K562 (cell line): ENCODE measurements around the gene RECQL5. TPM values are rescaled to one million over a fixed set of nuclear protein-coding genes. Genes with fewer than 3 reads are reported as not detected.

Source experiments
- ATAC-seq: fragments of 200-7000 bp; cut with Tn5 transposase; 3 replicates; pipeline ENCODE4 v1.9.1; 2020; ENCODE audit warnings: moderate library complexity
- BruUV-seq: library from RNA; stranded (reverse); fragments of 400-500 nt; replicated peaks from 2 replicates; lab custom pipeline; 2021; lab: Mats Ljungman, UMichigan
- CTCF ChIA-PET: fragments of 300-600 bp; formaldehyde crosslinking; extraction: SDS; loops from one replicate; lab custom pipeline; 2021; ENCODE audit warnings: low intra/inter-chr PET ratio; lab: Yijun Ruan, JAX
- POLR2A ChIA-PET: fragments of 300-600, 350-650 bp; sonication (Branson Sonifier 250); formaldehyde crosslinking; extraction: SDS; loops from one replicate; lab custom pipeline; 2021; ENCODE audit warnings: antibody characterized with exemption, inconsistent platforms; lab: Yijun Ruan, JAX
- DNase-seq, 4 experiments: peaks; one replicate each; pipeline versions ENCODE4 v3.0.0 to v3.0.0-alpha.2; 2011 to 2018; ENCODE audit warnings: low spot score in 3 of 4, mixed read lengths in 3 of 4; ENCODE audit errors: extremely low read depth in 1 of 4
- FAIRE-seq: peaks from 2 replicates; lab custom pipeline; 2011; peaks lifted over from hg19 to GRCh38; lab: Jason Lieb, UNC
- H2AFZ ChIP-seq: 2 replicates; pipeline ENCODE4 v1.6.0; 2011; ENCODE audit warnings: low read depth, low read length, control low read depth, inconsistent platforms
- H3K27ac ChIP-seq: fragments of 200-600 bp; 3 replicates; pipeline ENCODE4 v1.8.0; 2011; ENCODE audit warnings: low read depth, mild to moderate bottlenecking, control low read depth, inconsistent platforms, low read length, moderate library complexity, mixed read lengths; ENCODE audit errors: extremely low read depth
- H3K27me3 ChIP-seq, 2 experiments: fragments of 300-600 bp in 1 of 2; 2 replicates in 1 of 2; 3 replicates in 1 of 2; pipeline versions ENCODE4 v1.6.0 to v1.8.0; 2011; ENCODE audit warnings: inconsistent platforms in 2 of 2, low read length in 2 of 2, mild to moderate bottlenecking in 1 of 2, mixed read lengths in 1 of 2, moderate library complexity in 1 of 2; ENCODE audit not compliant: control insufficient read depth in 2 of 2, insufficient read depth in 2 of 2
- H3K36me3 ChIP-seq: fragments of 300-600 bp; 3 replicates; pipeline ENCODE4 v1.8.0; 2011; ENCODE audit warnings: mild to moderate bottlenecking, low read length, inconsistent platforms; ENCODE audit not compliant: control insufficient read depth, insufficient read depth
- H3K4me1 ChIP-seq, 2 experiments: fragments of 200-600 bp in 1 of 2; replicated peaks in 1 of 2; 2 replicates in 1 of 2; 3 replicates in 1 of 2; pipeline versions ENCODE4 v1.5.1 to v1.8.0; 2011; ENCODE audit warnings: inconsistent platforms in 2 of 2, low read length in 2 of 2, mild to moderate bottlenecking in 1 of 2, mixed read lengths in 1 of 2, moderate library complexity in 1 of 2; ENCODE audit not compliant: control insufficient read depth in 2 of 2, insufficient read depth in 2 of 2
- H3K4me2 ChIP-seq: 2 replicates; pipeline ENCODE4 v1.6.1; 2011; ENCODE audit warnings: low read length, control low read depth, inconsistent platforms, mixed read lengths; ENCODE audit not compliant: insufficient read depth
- H3K4me3 ChIP-seq: fragments of 200-600 bp; sonication (generic), shearing (Covaris generic); 2 replicates; pipeline ENCODE4 v1.5.1; 2016; ENCODE audit warnings: control low read depth, inconsistent platforms
- H3K79me2 ChIP-seq: fragments of 200-600 bp; 3 replicates; pipeline ENCODE4 v1.8.0; 2011; ENCODE audit warnings: low read length, inconsistent platforms; ENCODE audit not compliant: control insufficient read depth, insufficient read depth
- H3K9ac ChIP-seq, 2 experiments: 2 replicates each; pipeline versions ENCODE4 v1.6.0 to v1.6.1; 2011; ENCODE audit warnings: low read depth in 2 of 2, low read length in 2 of 2, control low read depth in 1 of 2, inconsistent platforms in 1 of 2, mild to moderate bottlenecking in 1 of 2, mixed read lengths in 1 of 2; ENCODE audit not compliant: insufficient read depth in 1 of 2
- H3K9me1 ChIP-seq: one replicate; pipeline ENCODE4 v1.6.0; 2011; ENCODE audit warnings: inconsistent platforms, mild to moderate bottlenecking, low read length, moderate library complexity; ENCODE audit not compliant: control insufficient read depth, insufficient read depth
- H3K9me3 ChIP-seq: replicated peaks from 2 replicates; pipeline ENCODE4 v1.5.1; 2011; ENCODE audit warnings: low read depth, low read length, inconsistent platforms; ENCODE audit not compliant: control insufficient read depth, insufficient read depth
- H4K20me1 ChIP-seq: replicated peaks from 2 replicates; pipeline ENCODE4 v1.6.1; 2011; ENCODE audit warnings: low read length, inconsistent platforms, mixed read lengths; ENCODE audit not compliant: control insufficient read depth, insufficient read depth
- GMEB1 ChIP-seq: fragments of 250-450 bp; sonication (Bioruptor Pico); IDR thresholded peaks from 2 replicates; pipeline ENCODE4 v1.4.0; 2020; ENCODE audit warnings: mild to moderate bottlenecking
- HNRNPLL ChIP-seq: fragments of 200-400 bp; formaldehyde crosslinking; IDR thresholded peaks from 2 replicates; pipeline ENCODE4 v1.6.1; 2017; ENCODE audit warnings: low read length, low read depth, mild to moderate bottlenecking; ENCODE audit not compliant: poor library complexity, severe bottlenecking
- MAFG ChIP-seq: fragments of 450-650 bp; conservative IDR thresholded peaks from 2 replicates; pipeline ENCODE4 v1.6.1; 2016; ENCODE audit warnings: missing genetic modification characterization, missing compliant biosample characterization
- MBD1 ChIP-seq: fragments of 250-450 bp; sonication (Bioruptor Pico); IDR thresholded peaks from 2 replicates; pipeline ENCODE4 v1.8.0; 2022; ENCODE audit warnings: inconsistent platforms
- ZC3H11A ChIP-seq: IDR thresholded peaks from 2 replicates; pipeline ENCODE4 v1.6.1; 2012; ENCODE audit warnings: low read depth, low read length, improper control_type of control experiment
- ZNF3 ChIP-seq: fragments of 250-450 bp; sonication (Bioruptor Pico); IDR thresholded peaks from 2 replicates; pipeline ENCODE4 v1.5.0; 2021; ENCODE audit warnings: mild to moderate bottlenecking, moderate library complexity
- ZNF830 ChIP-seq: fragments of 250-450 bp; sonication (Bioruptor Pico); IDR thresholded peaks from 2 replicates; pipeline ENCODE4 v1.5.0; 2021; ENCODE audit warnings: mild to moderate bottlenecking
- WGBS: fragments of 100-300 bp; shearing (Covaris generic); methylation state at CpG from one replicate; pipeline ENCODE4 v1.1.6; 2016; ENCODE audit warnings: low coverage, mixed read lengths; ENCODE audit not compliant: insufficient coverage; ENCODE audit errors: missing lambda C conversion rate; 5-methylcytosine and 5-hydroxymethylcytosine counted together
- in situ Hi-C: fragments of 300-500 bp; cut with MboI; formaldehyde crosslinking; loops from 4 replicates; pipeline ENCODE4 v1.15.0; 2018; ENCODE audit warnings: inconsistent platforms, mixed read lengths
- intact Hi-C: fragments of 100-400 bp; cut with micrococcal nuclease; formaldehyde crosslinking; loops from 2 replicates; pipeline ENCODE4 v1.14.2; 2022
- polyA plus RNA-seq, 8 experiments: library from polyadenylated mRNA; depleted of rRNA in 4 of 8; stranded (reverse) in 5 of 8; unstranded in 3 of 8; fragments of >200 nt; fragmentation: Nextera tagmentation in 2 of 8; fragmentation: Illumina TruSeq in 1 of 8; extraction: Ambion mirVana in 2 of 8; extraction: Trizol in 1 of 8; gene quantifications; 2 replicates each; pipeline versions ENCODE4 v1.2.1 to v1.2.3, GENCODE V29; 2011 to 2014; ENCODE audit warnings: inconsistent platforms in 1 of 8, missing spikeins in 1 of 8
- total RNA-seq, 7 experiments: library from RNA; depleted of rRNA in 6 of 7; stranded (reverse); fragments of >200 nt in 6 of 7; fragmentation: Illumina TruSeq in 2 of 7; extraction: Trizol in 2 of 7; gene quantifications; 2 replicates each; pipeline versions ENCODE4 v1.2.1 to v1.2.3, GENCODE V29; 2011 to 2021; ENCODE audit warnings: low replicate concordance in 1 of 7
- TF ChIP-seq, protein P1 (sequence below): sonication (generic); formaldehyde crosslinking; IDR thresholded peaks from 2 replicates; pipeline ENCODE4 v1.8.1; 2023; ENCODE audit warnings: mild to moderate bottlenecking, missing genetic modification reagents
- TF ChIP-seq, protein P2 (sequence below): fragments of 450-650 bp; formaldehyde crosslinking; IDR thresholded peaks from 2 replicates; pipeline ENCODE4 v1.4.0; 2022; ENCODE audit warnings: missing genetic modification characterization
- TF ChIP-seq, protein P3 (sequence below): fragments of 450-650 bp; formaldehyde crosslinking; IDR thresholded peaks from 2 replicates; pipeline ENCODE4 v1.4.0; 2020; ENCODE audit warnings: mild to moderate bottlenecking, mixed read lengths

The RECQL5 gene
- total and polyA plus RNA-seq, 9 of the 15 experiments (the other 6 are each of a cell fraction or from before 2014, with no cell fraction given): 4.1 to 34.8 (median 16.4) TPM

DNA sequence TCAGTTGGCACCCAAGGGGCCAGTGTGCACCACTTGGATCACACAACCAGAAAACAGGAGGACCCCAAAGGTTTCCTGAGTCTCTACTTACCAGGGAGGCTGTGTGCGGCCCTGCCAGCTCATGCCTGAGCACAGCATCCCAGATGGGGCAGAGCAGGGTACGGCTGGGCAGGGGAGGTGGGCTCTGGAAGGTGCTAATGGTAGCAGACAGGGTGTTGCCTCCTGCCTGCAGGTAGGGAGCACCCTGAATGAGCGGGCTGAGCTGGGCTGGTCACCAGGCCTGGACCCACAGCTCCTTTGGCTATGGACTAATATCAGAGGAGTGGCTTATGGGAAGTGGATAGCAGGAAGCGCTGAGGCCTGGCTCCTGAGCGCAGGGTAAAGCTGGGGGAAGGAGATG, 14.6 kb downstream of the RECQL5 start:
- ChIA-PET POLR2A (interaction anchor here (0.6 to 2.3 kb wide), 4 partner anchors 11 to 54 kb away, joined by 3 to 12 read pairs (median 4); partner anchors contain the start of genes RECQL5 and SAP30BP), CTCF (interaction anchor here (0.6 to 1.7 kb wide), 2 partner anchors 19 to 389 kb away, joined by 3 to 10 read pairs; partner anchors contain the start of gene SMIM5)
- BruUV-seq: no TSS peak
- H3K4me1 ChIP-seq: no peaks in the 10 kb centered on the region
- H3K79me2 ChIP-seq: no peaks in the 10 kb centered on the region
- ATAC-seq (no peak), FAIRE-seq (no peak), DNase-seq (no peak)
- intact Hi-C loops: no loop called here
- peaks cover 6% of the 10 kb centered on the region for H4K20me1 ChIP-seq
- H3K9me1 ChIP-seq: no peaks in the 10 kb centered on the region
- no peak overlapping the region for H3K4me2 ChIP-seq
- peak overlapping the region in 1 of 2 experiments; percentile 48; a peak in 1 of 4 replicates for H3K9ac ChIP-seq
- H3K9me3 ChIP-seq: no peaks in the 10 kb centered on the region
- H3K4me3 ChIP-seq: no peak overlapping the region
- H3K36me3 ChIP-seq: peaks cover 52% of the 10 kb centered on the region
- H2AFZ ChIP-seq: no peak overlapping the region
- no peak overlapping the region for H3K27ac ChIP-seq
- H3K27me3 ChIP-seq: no peaks in the 10 kb centered on the region
- in situ Hi-C loops: no loop called here
- WGBS: 92% methylated on average over 4 of the region's 5 CpGs
- TF ChIP-seq HNRNPLL (no peak), ZC3H11A (no peak), ZNF3 (no peak), GMEB1 (CRISPR knock-in tag) (no peak), MAFG (tag) (no peak), ZNF830 (CRISPR knock-in tag) (no peak), MBD1 (CRISPR knock-in tag) (no peak)
- TF ChIP-seq, protein P1, sequence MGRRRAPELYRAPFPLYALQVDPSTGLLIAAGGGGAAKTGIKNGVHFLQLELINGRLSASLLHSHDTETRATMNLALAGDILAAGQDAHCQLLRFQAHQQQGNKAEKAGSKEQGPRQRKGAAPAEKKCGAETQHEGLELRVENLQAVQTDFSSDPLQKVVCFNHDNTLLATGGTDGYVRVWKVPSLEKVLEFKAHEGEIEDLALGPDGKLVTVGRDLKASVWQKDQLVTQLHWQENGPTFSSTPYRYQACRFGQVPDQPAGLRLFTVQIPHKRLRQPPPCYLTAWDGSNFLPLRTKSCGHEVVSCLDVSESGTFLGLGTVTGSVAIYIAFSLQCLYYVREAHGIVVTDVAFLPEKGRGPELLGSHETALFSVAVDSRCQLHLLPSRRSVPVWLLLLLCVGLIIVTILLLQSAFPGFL: no peak
- TF ChIP-seq, protein P2, sequence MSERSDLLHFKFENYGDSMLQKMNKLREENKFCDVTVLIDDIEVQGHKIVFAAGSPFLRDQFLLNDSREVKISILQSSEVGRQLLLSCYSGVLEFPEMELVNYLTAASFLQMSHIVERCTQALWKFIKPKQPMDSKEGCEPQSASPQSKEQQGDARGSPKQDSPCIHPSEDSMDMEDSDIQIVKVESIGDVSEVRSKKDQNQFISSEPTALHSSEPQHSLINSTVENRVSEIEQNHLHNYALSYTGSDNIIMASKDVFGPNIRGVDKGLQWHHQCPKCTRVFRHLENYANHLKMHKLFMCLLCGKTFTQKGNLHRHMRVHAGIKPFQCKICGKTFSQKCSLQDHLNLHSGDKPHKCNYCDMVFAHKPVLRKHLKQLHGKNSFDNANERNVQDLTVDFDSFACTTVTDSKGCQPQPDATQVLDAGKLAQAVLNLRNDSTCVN (CRISPR knock-in tag): no peak
- TF ChIP-seq, protein P3, sequence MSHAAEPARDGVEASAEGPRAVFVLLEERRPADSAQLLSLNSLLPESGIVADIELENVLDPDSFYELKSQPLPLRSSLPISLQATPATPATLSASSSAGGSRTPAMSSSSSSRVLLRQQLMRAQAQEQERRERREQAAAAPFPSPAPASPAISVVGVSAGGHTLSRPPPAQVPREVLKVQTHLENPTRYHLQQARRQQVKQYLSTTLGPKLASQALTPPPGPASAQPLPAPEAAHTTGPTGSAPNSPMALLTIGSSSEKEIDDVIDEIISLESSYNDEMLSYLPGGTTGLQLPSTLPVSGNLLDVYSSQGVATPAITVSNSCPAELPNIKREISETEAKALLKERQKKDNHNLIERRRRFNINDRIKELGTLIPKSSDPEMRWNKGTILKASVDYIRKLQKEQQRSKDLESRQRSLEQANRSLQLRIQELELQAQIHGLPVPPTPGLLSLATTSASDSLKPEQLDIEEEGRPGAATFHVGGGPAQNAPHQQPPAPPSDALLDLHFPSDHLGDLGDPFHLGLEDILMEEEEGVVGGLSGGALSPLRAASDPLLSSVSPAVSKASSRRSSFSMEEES (CRISPR knock-in tag): no peak
